Fibroblast of skin of left biceps (primary cell): ENCODE results near the gene NUP210L.

ENCODE experiments used
- DNase-seq, 2 experiments: peaks; one replicate each; pipeline ENCODE4 v3.0.0-alpha.2; 2013; ENCODE audit warnings: low read depth in 2 of 2

NUP210L gene

GRCh38 chr1:153963850-153964331 is 191.0 kb downstream of the NUP210L start:
- DNase-seq = no peak

DNA sequence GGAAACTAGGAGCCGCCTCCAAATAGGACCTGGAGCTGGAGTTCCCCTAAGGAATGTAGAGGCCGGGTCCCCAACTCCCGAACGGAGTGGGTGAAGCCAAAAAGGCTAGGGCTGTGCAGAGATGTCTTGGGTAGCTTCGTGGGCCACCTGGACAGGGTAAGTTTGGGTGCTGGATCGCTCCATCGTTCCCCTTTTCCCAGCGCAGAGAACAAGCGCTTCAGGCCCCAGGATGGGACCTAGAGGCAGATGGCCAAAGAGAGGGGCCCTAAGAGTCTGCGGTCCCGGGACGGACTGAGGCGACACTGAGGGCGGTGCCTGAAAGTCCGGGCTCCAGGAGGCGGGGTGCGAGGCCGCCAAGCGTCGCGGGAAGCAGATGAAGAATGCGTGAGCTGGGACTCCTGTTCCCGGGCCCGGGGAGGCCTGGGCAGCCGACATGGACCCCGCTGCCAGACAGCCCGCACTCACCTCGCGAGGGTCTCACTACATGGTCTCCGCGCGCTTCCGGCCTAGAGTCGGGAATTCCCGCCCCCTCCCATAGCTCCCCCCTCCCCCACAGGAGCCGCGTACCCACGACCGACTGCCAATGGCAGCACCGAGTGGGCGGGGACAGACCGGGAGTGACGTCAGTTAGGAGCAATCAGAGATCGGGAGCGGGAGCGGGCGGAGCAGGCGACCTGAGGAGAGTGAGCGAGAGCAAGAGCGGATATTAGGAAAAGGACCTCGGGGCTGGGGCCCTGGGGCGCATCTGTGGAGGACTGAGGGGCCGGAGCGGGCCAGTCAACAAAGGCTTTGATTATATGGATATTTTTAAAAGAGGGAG is 191.6 kb downstream of the NUP210L start, which contains the start of gene SLC39A1:
TSS of gene SLC39A1 (minus strand) at position 508 of the 820 bp plus-strand sequence. CDS start 822 bp downstream, outside the sequence.
- DNase-seq = peak; percentile 85 to 86

DNA sequence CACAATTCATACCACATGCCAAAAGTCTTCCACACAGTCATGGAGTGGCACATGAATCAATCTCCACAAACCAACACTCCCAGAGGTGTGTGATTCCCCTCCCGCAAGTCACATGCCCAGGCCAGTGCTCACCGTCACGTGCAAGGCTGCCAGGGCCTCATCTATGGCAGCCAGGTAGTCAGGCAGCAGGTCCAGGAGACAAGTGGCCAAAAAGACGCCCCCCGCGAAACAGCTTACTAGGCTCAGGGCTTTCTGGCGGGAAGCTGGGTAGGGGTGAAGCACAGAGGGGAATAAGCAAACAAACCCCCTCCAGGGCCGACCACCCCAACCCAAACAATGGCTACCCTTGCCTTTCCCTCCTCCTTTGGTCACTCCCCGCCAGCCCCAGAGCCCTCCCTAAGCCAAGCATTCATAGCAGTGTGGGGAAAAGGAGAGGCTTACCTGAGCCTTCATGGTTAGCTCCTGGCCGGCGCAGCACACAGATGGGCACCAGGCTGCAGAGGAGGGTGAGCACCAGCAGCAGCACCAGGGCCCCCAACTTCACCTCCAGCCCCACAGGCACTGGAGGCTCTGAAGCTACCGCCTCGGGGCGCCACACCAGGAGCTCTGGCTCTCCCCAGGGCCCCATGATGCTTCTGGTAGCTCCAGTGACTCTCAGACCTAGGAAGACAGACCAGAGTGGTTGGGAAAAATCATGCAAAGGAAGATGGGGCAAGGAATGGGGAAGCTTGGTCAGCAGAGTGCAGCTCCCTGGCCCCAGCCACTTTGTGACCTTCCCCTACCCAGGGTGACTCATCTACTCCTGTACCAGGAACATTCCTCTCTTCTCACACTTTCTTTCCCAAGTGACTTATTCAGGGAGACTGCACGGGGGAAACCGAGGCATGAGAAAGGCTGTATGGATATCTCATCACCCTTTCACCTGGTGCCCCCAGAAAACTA is 192.5 kb downstream of the NUP210L start:
- DNase-seq = no peak

DNA sequence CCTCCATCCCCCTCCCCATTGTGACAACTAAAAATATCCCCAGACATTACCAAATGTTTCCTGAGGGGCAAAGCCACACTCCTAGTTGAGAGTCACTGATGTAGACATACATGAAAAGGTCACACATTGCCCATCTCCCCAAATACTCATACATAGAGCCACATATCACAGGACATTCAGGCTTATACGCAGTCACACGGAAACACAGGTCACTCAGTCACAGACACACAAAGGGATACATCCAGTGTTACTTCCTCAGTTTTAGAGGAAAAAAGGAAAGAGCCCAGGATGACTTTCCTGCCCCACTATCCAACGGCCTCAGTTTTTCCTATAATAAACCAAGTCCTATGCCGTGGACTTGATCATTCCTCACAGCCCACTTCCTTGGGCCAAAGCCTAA is 193.5 kb downstream of the NUP210L start:
- no peak for DNase-seq

GRCh38 chr1:153960206-153960605 is 194.7 kb downstream of the NUP210L start:
- DNase-seq = no peak

- DNase-seq = no peak
These were observed 195.4 kb downstream of the NUP210L start for GRCh38 chr1:153959454-153959853.

DNA sequence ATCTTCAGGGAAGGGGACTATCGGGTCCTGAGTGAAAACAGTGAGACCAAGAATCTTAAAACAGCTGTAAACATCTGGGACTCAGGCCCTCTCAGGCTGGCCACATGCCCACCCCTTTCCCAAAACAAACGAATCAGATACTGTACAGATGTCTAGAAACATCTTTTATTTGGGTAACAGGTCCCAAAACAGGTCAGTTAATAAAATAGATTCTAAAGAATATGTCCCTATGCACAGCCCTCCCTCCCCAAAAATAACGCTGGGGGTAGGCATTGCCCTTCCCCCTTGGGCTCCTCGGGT is 196.0 kb downstream of the NUP210L start:
- DNase-seq = no peak

- peak; percentile 93 for DNase-seq
These were observed 196.5 kb downstream of the NUP210L start, which contains the start of gene CRTC2 for GRCh38 chr1:153958111-153958960. TSS of gene CRTC2 (minus strand) at chr1:153958612. CDS start at chr1:153958497, 115 bp downstream.

DNA sequence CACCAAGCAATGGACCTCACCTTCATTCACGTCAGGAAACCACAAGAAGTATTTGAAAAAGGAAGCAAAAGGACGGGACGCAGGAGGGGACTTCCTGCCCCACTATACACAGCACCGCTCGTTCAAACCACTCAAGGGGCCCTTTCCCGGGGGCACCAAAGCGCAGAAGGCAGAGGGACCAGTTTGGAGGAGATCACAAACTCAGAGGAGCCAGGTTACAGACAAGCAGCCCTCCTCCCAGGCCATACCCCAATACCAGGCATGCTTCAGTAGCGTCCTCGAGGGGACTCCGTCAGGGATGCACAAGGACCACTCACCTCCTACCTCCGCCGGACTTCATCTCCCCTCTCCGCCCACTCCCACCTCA is 197.1 kb downstream of the NUP210L start:
- no peak for DNase-seq

DNA sequence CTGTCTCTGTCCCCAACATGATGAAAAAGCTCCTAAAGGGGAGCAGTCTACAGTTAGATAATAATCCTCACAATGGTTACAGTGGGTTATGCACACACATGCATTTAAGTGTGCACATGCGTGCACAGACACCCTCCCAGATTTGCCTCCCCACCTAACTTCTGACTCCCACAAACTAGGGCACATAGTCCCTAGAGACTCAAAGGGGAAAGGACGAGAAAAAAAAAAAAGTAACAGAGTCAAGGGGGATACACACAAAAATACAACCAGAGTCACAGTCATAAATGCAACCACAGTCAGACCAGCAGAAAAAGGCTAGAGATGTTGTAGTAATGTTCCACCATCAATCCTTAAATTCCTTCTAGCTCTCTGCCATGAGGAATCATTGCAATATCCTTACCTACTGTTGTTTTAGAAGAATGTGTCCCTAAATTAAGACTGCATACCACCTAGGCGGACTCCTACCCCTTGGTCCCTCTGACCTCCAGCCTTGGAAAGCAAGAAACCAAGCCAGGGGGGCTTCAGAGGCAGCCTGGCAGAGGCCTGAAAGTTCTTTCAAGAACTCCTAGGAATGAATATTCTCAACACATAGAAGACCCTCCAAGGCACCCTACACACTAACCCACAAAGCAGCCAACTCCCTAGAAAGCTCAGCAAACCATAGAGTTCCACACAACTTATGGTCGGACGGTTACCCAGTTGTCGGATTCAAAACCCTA is 197.7 kb downstream of the NUP210L start:
- DNase-seq = no peak

DNA sequence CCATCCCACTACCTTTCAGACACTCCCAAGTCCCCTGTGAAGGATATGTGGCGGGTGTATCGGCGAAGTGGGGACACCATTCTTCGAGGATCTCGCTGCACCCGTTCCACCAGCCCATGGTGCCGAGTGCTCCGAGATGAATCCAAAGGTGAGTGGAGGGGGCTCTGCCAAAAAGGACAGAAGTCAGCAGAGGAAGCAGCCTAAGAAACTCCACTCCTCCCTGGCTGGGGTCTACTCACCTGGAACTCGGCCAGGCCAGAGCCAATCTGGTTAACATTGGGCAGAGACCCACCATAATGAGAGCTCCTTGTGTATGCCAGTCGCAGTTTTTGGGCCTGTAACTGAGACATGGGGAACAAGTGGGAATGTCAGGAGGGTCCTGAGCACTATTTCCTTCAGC is 200.0 kb downstream of the NUP210L start:
- no peak for DNase-seq

GRCh38 chr1:153953859-153954365 is 201.0 kb downstream of the NUP210L start:
- DNase-seq = no peak

- no peak for DNase-seq
These were observed 203.1 kb downstream of the NUP210L start for GRCh38 chr1:153951801-153952200.

GRCh38 chr1:153951183-153951582 is 203.7 kb downstream of the NUP210L start:
- no peak for DNase-seq

- no peak for DNase-seq
These were observed 208.1 kb downstream of the NUP210L start, which contains the start of gene DENND4B for GRCh38 chr1:153946622-153947241. TSS of gene DENND4B (minus strand) at chr1:153946718. CDS start at chr1:153944374, 2,344 bp downstream.

- no peak for DNase-seq
These were observed 208.9 kb downstream of the NUP210L start for GRCh38 chr1:153945795-153946621.

- DNase-seq = no peak
These were observed 209.6 kb downstream of the NUP210L start for GRCh38 chr1:153945131-153945794.

- no peak for DNase-seq
These were observed 210.1 kb downstream of the NUP210L start for GRCh38 chr1:153944827-153945117.
